GM13976 (cell line): Measurements from ENCODE around the gene ADK.
"Not testable (repeated sequence)": the region's sequence is repeated elsewhere in the genome, so short reads cannot be mapped to it uniquely, and the experiment has no call there.

Source experiments
- DNase-seq: peaks from one replicate; pipeline ENCODE4 v3.0.0; 2012; ENCODE audit warnings: low spot score
- in situ Hi-C: fragments of 300-500 bp; cut with MboI; formaldehyde crosslinking; loops from one replicate; pipeline ENCODE4 v1.12.0; 2022; ENCODE audit warnings: low sequenced_read_pairs, mixed read lengths, inconsistent platforms; ENCODE audit not compliant: unreplicated experiment
- TF ChIP-seq, protein P1 (sequence below): IDR thresholded peaks from 2 replicates; pipeline ENCODE4 v1.5.1; 2012; ENCODE audit warnings: borderline replicate concordance, mild to moderate bottlenecking; ENCODE audit not compliant: insufficient read depth; ENCODE audit errors: extremely low read depth, missing control alignments, control extremely low read depth

Gene ADK

DNA sequence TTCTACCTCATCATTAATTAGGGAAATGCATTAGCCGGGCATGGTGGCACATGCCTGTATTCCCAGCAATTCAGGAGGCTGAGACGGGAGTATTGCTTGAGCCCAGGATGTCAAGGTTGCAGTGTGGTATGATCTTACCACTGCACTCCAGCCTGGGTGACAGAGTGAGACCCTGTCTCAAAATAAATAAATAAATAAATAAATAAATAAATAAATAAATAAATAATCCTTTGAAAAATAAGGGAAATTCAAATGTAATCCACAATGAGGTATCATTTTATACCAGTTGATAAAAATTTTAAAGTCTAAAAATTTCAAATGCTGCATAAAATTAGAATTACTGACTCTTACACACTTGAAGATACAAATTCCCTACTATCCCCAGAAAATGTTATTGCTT lies 334.3 kb downstream of the ADK start:
- DNase-seq: no peak
- TF ChIP-seq, protein P1, sequence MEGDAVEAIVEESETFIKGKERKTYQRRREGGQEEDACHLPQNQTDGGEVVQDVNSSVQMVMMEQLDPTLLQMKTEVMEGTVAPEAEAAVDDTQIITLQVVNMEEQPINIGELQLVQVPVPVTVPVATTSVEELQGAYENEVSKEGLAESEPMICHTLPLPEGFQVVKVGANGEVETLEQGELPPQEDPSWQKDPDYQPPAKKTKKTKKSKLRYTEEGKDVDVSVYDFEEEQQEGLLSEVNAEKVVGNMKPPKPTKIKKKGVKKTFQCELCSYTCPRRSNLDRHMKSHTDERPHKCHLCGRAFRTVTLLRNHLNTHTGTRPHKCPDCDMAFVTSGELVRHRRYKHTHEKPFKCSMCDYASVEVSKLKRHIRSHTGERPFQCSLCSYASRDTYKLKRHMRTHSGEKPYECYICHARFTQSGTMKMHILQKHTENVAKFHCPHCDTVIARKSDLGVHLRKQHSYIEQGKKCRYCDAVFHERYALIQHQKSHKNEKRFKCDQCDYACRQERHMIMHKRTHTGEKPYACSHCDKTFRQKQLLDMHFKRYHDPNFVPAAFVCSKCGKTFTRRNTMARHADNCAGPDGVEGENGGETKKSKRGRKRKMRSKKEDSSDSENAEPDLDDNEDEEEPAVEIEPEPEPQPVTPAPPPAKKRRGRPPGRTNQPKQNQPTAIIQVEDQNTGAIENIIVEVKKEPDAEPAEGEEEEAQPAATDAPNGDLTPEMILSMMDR: no peak
- in situ Hi-C loops: no loop called here

DNA sequence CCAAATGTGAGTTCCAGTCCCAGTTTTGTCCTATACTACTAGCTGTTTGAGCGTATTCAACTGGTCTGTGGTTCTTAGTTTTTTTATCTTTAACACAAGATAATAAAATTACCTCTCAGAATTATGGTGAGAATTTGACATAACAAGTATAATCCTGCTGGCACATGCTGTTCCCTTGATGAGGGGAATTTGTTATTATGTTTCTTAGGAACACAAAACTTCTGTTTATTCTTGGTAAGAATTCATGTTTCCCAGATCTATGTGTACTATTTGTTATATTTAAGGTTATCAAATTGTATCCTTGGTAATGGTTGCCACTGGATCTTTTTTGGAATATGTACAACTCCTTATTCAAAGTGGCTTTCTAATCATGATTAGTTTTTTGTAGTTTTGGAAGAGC lies 335.6 kb downstream of the ADK start:
- DNase-seq: no peak
- TF ChIP-seq, protein P1: no peak
- in situ Hi-C loops: no loop called here

- no peak for DNase-seq
- in situ Hi-C loops: no loop called here
- TF ChIP-seq, protein P1: no peak
These were observed 337.9 kb downstream of the ADK start for GRCh38 chr10:74488907-74489306.

GRCh38 chr10:74490551-74490950 lies 339.5 kb downstream of the ADK start:
- no peak for DNase-seq
- in situ Hi-C loops: no loop called here
- TF ChIP-seq, protein P1: no peak

DNA sequence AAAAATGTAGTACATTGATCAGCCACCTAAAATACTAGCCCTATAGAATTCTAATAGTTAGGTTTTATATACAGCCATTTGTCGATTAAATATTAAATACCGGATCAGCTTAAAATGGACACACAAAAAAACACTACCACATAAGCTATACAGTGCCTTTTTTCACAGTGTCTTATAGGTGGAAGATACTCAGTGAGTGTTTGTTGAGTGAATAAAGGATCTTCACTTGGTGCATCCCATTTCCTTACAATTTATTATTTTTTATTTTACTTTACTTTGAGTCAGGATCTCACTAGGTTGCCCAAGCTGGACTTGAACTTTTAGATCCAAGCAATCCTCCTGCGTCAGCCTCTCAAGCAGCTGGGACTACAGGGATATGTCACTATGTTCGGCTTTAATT lies 340.0 kb downstream of the ADK start:
- TF ChIP-seq, protein P1: no peak
- in situ Hi-C loops: no loop called here
- DNase-seq: no peak

GRCh38 chr10:74496276-74496675 lies 345.3 kb downstream of the ADK start:
- in situ Hi-C loops, DNase-seq: not testable (repeated sequence)

- in situ Hi-C loops, DNase-seq: not testable (repeated sequence)
These were observed 347.6 kb downstream of the ADK start for GRCh38 chr10:74498664-74499063.

DNA sequence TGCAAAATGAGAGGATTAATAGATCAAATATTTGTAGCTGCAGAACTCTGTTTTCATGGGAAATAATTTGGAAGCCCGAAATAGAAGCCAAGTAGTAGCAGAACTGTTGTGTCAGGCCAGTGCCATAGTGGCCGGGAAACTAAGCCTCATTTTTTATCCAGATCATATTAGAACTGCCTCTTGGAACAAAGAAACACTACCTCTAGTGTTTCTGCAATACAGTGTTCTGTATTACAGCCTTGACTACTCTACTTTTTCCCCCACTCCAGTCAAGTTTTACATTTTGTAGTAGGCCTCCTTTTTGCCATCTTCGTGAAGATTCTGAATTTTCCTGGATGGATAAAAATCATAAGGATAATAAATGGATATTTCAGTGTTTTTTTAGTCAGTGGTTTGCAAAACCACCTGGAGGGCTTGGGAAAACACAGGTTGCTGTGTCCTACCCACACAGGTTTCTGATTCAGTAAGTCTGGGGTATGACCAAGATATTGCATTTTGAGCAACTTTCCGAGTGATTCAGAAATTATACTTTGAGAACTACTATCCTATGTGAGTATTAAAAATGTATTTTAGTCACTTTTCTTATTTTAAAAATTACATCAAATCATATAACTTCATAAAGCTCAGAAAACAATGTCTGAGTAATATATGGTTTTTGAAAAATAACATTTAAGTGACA lies 349.1 kb downstream of the ADK start:
- DNase-seq: no peak
- TF ChIP-seq, protein P1: no peak
- in situ Hi-C loops: no loop called here
